Upper lobe of left lung (tissue), 4 donors: Measurements from ENCODE around the gene ATAD3A.
"Not testable (repeated sequence)": the region's sequence is repeated elsewhere in the genome, so short reads cannot be mapped to it uniquely, and the experiment has no call there.

Experiments used
- EP300 ChIP-seq, 4 donors: sonication (generic); formaldehyde crosslinking; IDR thresholded peaks; one replicate each; pipeline ENCODE4 v1.5.1; 2017; ENCODE audit warnings: antibody characterized with exemption in 4 of 4, control low read depth in 2 of 4
- POLR2A ChIP-seq, 4 donors: fragments of 450-650 bp; IDR thresholded peaks; one replicate each; pipeline ENCODE4 v1.5.1; 2016 to 2017; ENCODE audit warnings: antibody characterized with exemption in 4 of 4, mild to moderate bottlenecking in 2 of 4
- POLR2AphosphoS5 ChIP-seq, 2 donors: sonication (generic); formaldehyde crosslinking; IDR thresholded peaks; one replicate each; pipeline ENCODE4 v1.5.1; 2017; ENCODE audit warnings: antibody characterized with exemption in 2 of 2
- TF ChIP-seq, protein P1 (sequence below), 6 experiments: fragments of 450-650 bp in 4 of 6; fragments of 200-600 bp in 2 of 6; sonication (generic) in 2 of 6; IDR thresholded peaks; one replicate each; pipeline ENCODE4 v1.5.1; 2016 to 2019; ENCODE audit warnings: antibody characterized with exemption in 6 of 6

DNA sequence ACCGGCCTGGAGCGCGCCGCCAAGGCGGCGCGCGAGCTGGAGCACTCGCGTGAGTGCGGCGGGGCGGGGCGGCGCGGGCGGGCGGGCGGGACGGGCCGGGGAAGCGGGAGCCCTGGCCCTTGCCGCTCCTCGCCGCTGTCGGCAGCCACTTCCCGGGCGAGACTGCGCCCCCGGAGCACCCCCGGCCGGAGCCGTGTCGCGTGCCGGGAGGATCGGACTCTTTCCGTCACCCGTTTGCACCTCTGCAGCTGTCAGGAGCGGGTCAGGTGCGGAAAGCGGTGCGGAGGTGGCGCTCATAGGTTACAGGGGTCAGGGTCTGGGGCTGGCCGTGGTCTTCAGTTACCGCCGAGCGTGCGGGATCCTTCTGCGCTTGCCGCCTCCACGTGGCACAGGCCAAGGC lies 463 bp downstream of the ATAD3A start:
- TF ChIP-seq, protein P1, sequence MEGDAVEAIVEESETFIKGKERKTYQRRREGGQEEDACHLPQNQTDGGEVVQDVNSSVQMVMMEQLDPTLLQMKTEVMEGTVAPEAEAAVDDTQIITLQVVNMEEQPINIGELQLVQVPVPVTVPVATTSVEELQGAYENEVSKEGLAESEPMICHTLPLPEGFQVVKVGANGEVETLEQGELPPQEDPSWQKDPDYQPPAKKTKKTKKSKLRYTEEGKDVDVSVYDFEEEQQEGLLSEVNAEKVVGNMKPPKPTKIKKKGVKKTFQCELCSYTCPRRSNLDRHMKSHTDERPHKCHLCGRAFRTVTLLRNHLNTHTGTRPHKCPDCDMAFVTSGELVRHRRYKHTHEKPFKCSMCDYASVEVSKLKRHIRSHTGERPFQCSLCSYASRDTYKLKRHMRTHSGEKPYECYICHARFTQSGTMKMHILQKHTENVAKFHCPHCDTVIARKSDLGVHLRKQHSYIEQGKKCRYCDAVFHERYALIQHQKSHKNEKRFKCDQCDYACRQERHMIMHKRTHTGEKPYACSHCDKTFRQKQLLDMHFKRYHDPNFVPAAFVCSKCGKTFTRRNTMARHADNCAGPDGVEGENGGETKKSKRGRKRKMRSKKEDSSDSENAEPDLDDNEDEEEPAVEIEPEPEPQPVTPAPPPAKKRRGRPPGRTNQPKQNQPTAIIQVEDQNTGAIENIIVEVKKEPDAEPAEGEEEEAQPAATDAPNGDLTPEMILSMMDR (IDR thresholded peaks at IDR 0.05) = not testable (repeated sequence)
- TF ChIP-seq POLR2A, EP300, POLR2AphosphoS5 (IDR thresholded peaks at IDR 0.05): not testable (repeated sequence)
